ENCODE results near the gene CRB2.

Gene CRB2

DNA sequence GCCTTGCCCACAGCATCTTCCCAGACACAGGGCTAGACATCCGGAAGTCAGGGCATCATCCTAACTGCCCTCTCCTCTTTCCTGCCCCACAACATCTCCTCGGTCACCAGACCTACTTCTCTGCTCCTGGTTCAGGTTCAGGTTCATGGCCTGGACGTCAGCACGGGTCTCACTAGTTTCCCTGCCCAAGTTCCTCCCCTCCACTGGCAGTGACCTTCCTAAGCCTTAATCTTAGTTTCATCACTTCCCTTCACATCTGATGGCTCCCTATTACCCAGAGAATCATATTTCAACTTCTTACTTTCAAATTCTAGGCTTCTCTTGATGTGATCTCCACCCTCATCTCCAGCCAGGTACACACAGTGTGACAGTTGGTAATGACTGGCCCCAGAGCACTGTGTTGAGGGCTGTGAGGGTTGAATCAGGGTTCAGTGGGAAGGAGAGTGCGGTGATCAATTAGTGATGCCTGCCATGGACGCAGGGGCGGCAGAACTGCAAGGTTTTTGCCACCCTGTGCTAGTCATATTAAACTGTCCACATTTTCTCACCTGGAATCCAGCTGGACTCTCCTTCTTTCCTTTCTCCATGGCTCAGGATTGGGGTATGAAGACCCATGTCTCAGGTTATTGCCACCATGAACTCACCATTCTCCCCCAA lies 34.3 kb upstream of the CRB2 start:
- no peak for DNase-seq (ENCODE audit: low read depth)
- H3K4me3 ChIP-seq (ENCODE audit: control insufficient read depth, low read depth, low read length): no peak overlapping the region
- TF ChIP-seq CTCF (IDR thresholded peaks at IDR 0.05; ENCODE audit: control insufficient read depth, insufficient read depth, low read depth, low read length, missing control alignments): no peak

- no peak for DNase-seq (ENCODE audit: low read depth)
- no peak overlapping the region for H3K4me3 ChIP-seq (ENCODE audit: control insufficient read depth, low read depth, low read length)
- TF ChIP-seq CTCF (IDR thresholded peaks at IDR 0.05; ENCODE audit: control insufficient read depth, insufficient read depth, low read depth, low read length, missing control alignments): no peak
These were observed 33.5 kb upstream of the CRB2 start for GRCh38 chr9:123322273-123323195.

DNA sequence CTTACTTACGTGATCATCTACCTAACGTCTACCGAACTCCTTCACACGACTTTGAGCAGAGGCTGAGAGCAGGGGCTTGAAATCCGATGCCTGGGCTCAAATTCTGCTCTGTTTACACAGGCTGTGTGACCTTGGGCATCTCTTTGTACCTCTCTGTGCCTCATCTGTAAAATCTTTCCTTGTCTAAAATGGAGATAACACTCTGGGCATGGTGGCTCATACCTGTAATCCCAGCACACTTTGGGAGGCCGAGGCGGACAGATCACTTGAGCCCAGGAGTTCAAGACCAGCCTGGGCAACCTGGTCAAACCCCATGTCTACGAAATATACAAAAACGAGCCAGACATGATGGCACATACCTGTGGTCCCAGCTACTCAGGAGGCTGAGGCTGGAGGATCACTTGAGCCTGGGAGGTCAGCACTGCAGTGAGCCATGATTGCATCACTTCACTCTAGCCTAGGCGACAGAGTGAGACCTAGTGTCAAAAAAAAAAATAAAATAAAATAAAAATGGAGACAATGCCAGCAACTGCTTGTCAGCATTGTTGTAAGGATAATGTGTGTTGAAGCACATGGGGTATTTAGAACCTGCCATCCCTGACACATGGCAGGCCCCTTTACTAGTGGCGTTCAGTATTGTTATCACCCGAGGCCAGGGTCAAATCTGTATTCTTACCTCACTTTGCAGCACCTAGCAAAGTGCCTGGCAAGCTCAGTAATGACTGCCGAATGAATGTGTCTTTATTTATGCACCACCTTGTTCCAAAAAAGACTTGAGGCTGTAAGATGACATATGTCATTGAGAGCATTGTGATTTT lies 32.6 kb upstream of the CRB2 start:
- TF ChIP-seq CTCF (IDR thresholded peaks at IDR 0.05; ENCODE audit: control insufficient read depth, insufficient read depth, low read depth, low read length, missing control alignments): no peak
- DNase-seq (ENCODE audit: low read depth): no peak
- no peak overlapping the region for H3K4me3 ChIP-seq (ENCODE audit: control insufficient read depth, low read depth, low read length)

- TF ChIP-seq CTCF (IDR thresholded peaks at IDR 0.05; ENCODE audit: control insufficient read depth, insufficient read depth, low read depth, low read length, missing control alignments): no peak
- H3K4me3 ChIP-seq (ENCODE audit: control insufficient read depth, low read depth, low read length): no peak overlapping the region
- no peak for DNase-seq (ENCODE audit: low read depth)
These were observed 31.2 kb upstream of the CRB2 start for GRCh38 chr9:123324767-123325183.

DNA sequence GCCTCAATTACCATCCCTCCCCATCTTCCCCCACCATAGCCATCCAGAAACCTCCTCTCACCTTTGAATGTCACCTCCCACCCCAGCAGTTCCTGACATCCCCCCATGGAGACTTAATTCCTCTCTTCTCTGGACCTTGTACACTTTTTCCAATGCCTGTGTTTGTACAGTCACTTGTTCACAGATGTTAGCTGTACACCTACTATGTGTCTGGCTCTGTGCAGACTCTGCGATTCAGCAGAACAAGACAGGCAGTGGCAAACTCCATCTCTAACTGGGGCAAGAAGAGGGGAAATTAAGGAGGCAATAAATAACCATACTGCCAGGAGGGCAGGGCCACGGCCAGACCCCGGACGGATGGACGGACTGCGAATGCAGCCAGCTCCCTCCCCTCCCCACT lies 29.8 kb upstream of the CRB2 start:
- no peak overlapping the region for H3K4me3 ChIP-seq (ENCODE audit: control insufficient read depth, low read depth, low read length)
- no peak for DNase-seq (ENCODE audit: low read depth)
- TF ChIP-seq CTCF (IDR thresholded peaks at IDR 0.05; ENCODE audit: control insufficient read depth, insufficient read depth, low read depth, low read length, missing control alignments): no peak

DNA sequence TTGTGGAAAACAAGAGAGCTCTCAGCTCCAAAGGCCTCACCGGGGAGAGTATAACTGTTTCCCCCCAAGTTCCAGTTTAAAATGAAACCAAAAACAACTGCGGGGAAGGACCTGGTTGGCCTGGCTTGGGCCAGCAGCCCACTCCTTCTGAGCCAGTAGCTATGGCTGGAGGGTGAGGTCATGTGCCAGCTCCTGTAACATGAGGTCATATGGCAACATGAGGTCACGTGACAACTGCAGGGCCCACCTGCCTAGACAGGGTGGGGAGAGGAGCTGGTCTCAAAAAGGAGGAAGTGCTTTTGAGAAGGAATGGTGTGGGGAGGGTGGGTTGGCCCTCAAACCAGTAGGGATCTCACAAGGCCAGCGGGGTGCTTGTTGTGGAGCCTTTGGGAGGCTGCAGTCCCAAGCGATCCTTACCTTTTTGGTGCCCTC lies 29.3 kb upstream of the CRB2 start:
- no peak for DNase-seq (ENCODE audit: low read depth)
- no peak for TF ChIP-seq CTCF (IDR thresholded peaks at IDR 0.05; ENCODE audit: control insufficient read depth, insufficient read depth, low read depth, low read length, missing control alignments)
- H3K4me3 ChIP-seq (ENCODE audit: control insufficient read depth, low read depth, low read length): no peak overlapping the region
